Tibial nerve (tissue), 4 donors: ENCODE data around the gene FEM1A.

Experiments used
- CTCF ChIP-seq, 5 experiments: fragments of 200-600 bp in 3 of 5; fragments of 450-650 bp in 2 of 5; sonication (generic) in 3 of 5; IDR thresholded peaks; one replicate each; pipeline ENCODE4 v1.5.1; 2016 to 2019; ENCODE audit warnings: antibody characterized with exemption in 5 of 5, mild to moderate bottlenecking in 3 of 5, moderate library complexity in 2 of 5
- EP300 ChIP-seq, 2 donors: sonication (generic); formaldehyde crosslinking; IDR thresholded peaks; one replicate each; pipeline ENCODE4 v1.6.1; 2017; ENCODE audit warnings: antibody characterized with exemption in 2 of 2, mild to moderate bottlenecking in 1 of 2
- POLR2A ChIP-seq, 2 donors: fragments of 450-650 bp; IDR thresholded peaks; one replicate each; pipeline ENCODE4 v1.6.1; 2017; ENCODE audit warnings: antibody characterized with exemption in 2 of 2, mild to moderate bottlenecking in 2 of 2, moderate library complexity in 2 of 2

DNA sequence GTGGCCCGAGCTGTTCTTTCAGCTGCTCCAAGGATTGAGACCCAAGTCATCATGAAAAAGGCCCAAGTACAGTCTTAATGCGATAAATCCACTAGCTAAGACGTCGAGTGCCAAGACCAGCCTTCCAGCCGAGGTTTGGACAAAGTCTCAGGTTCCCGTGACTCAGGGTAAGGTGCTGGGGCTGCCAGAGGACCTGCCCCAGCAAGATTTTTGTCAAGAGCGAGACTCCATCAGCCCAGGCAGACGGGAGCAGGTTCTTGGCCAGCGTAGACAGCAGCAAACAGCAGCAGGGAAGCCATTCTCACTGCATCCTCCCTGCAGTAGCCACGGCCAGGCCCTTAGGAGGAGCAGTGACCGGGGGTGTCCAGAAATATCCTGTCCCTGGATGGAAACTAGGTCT, 3.4 kb downstream of the FEM1A start:
- TF ChIP-seq CTCF (IDR thresholded peaks at IDR 0.05) = no peak
- no peak for TF ChIP-seq POLR2A (IDR thresholded peaks at IDR 0.05)
- TF ChIP-seq EP300 (IDR thresholded peaks at IDR 0.05) = no peak
